OCI-LY7 (cell line): ENCODE measurements around the gene PSMF1. TPM values are rescaled to one million over a fixed set of nuclear protein-coding genes. Genes with fewer than 3 reads are reported as not detected.

Experiments used
- BruUV-seq: library from RNA; stranded (reverse); fragments of 400-500 nt; replicated peaks from 2 replicates; lab custom pipeline; 2021; lab: Mats Ljungman, UMichigan
- CTCF ChIA-PET: fragments of 300-600 bp; sonication (Branson Sonifier 250); formaldehyde crosslinking; loops from one replicate; lab custom pipeline; 2022; ENCODE audit warnings: antibody characterized with exemption; ENCODE audit not compliant: unreplicated experiment; lab: Charles Lee
- POLR2A ChIA-PET: fragments of 300-600 bp; sonication (Branson Sonifier 250); formaldehyde crosslinking; loops from one replicate; lab custom pipeline; 2022; ENCODE audit warnings: antibody characterized with exemption; lab: Charles Lee
- DNase-seq: peaks from one replicate; pipeline ENCODE4 v3.0.0-alpha.2; 2015; ENCODE audit warnings: low spot score
- H2AFZ ChIP-seq: fragments of 200-600 bp; sonication (generic), shearing (Covaris generic); 2 replicates; pipeline ENCODE4 v1.6.1; 2014; ENCODE audit warnings: mild to moderate bottlenecking, antibody characterized with exemption, low read length, moderate library complexity
- H3K27ac ChIP-seq: fragments of 200-600 bp; sonication (generic); 2 replicates; pipeline ENCODE4 v1.5.1; 2014; ENCODE audit warnings: mixed run types, low read depth, mild to moderate bottlenecking, moderate library complexity, low read length, inconsistent platforms; ENCODE audit not compliant: poor library complexity, severe bottlenecking
- H3K36me3 ChIP-seq: fragments of 200-600 bp; sonication (generic); 2 replicates; pipeline ENCODE4 v1.6.1; 2014; ENCODE audit warnings: mild to moderate bottlenecking, antibody characterized with exemption, low read length, moderate library complexity, mixed read lengths; ENCODE audit not compliant: insufficient read depth
- H3K4me1 ChIP-seq: fragments of 200-600 bp; sonication (generic); 2 replicates; pipeline ENCODE4 v1.5.1; 2014; ENCODE audit warnings: mild to moderate bottlenecking, low read length; ENCODE audit not compliant: insufficient read depth, poor library complexity, severe bottlenecking
- H3K4me2 ChIP-seq: fragments of 200-600 bp; sonication (generic); 2 replicates; pipeline ENCODE4 v1.6.1; 2014; ENCODE audit warnings: mild to moderate bottlenecking, low read length
- H3K4me3 ChIP-seq: fragments of 200-600 bp; sonication (generic); 2 replicates; pipeline ENCODE4 v1.5.1; 2014; ENCODE audit warnings: mild to moderate bottlenecking, low read depth, low read length; ENCODE audit not compliant: poor library complexity, severe bottlenecking
- H3K79me2 ChIP-seq: fragments of 200-600 bp; sonication (generic); 2 replicates; pipeline ENCODE4 v1.6.1; 2016; ENCODE audit warnings: low read depth, mild to moderate bottlenecking, low read length, moderate library complexity, mixed read lengths; ENCODE audit not compliant: insufficient read depth
- H3K9me2 ChIP-seq: fragments of 200-600 bp; sonication (generic); 2 replicates; pipeline ENCODE4 v1.6.1; 2016; ENCODE audit warnings: mild to moderate bottlenecking, low read length, mixed read lengths; ENCODE audit not compliant: insufficient read depth
- H3K9me3 ChIP-seq: fragments of 200-600 bp; sonication (generic); 2 replicates; pipeline ENCODE4 v1.6.1; 2014; ENCODE audit warnings: mild to moderate bottlenecking, mixed run types, low read length, mixed read lengths
- H4K20me1 ChIP-seq: fragments of 200-600 bp; sonication (generic); 2 replicates; pipeline ENCODE4 v1.6.1; 2014; ENCODE audit warnings: mild to moderate bottlenecking, antibody characterized with exemption, low read length, moderate library complexity, mixed read lengths; ENCODE audit not compliant: insufficient read depth
- EZH2phosphoT487 ChIP-seq: fragments of 200-600 bp; sonication (generic); IDR thresholded peaks from 2 replicates; pipeline ENCODE4 v1.6.1; 2018; ENCODE audit warnings: low read depth, borderline replicate concordance, mild to moderate bottlenecking, mixed run types, antibody characterized with exemption, low read length, moderate library complexity, mixed read lengths
- intact Hi-C: fragments of 100-400 bp; cut with micrococcal nuclease; formaldehyde crosslinking; loops from one replicate; pipeline ENCODE4 v1.10.0; 2022; ENCODE audit not compliant: unreplicated experiment
- total RNA-seq, 2 experiments: library from RNA; depleted of rRNA in 1 of 2; stranded (reverse); fragments of >200 nt in 1 of 2; shearing (Covaris generic) in 1 of 2; gene quantifications; 2 replicates each; pipeline ENCODE4 v1.2.3, GENCODE V29; 2014 to 2022
- TF ChIP-seq, protein P1 (sequence below): fragments of 200-600 bp; sonication (generic); conservative IDR thresholded peaks from 2 replicates; pipeline ENCODE4 v1.5.1; 2014; ENCODE audit warnings: mild to moderate bottlenecking, antibody characterized with exemption, low read length, moderate library complexity, mixed read lengths

The PSMF1 gene
- total RNA-seq, 2 experiments from 2014 or later, result 34.7 to 132 TPM

DNA sequence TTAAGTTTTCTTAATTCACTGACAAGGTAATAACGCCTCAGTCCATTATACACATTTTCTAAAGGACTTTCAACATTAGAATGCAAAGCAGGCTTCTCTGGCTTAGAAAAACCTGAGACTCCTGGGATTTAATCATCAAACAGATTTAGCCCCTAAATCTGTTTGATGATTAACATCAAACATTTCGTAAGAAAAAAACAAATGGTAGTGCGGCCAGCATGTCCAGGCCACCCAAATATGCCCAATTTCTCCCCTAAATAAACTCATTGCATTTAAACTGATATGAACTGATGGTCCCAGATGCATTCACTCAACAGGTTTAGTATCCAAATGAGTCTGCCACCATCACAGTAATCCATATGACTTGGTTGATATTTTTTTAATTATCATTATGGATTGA, 60.2 kb downstream of the PSMF1 start:
- Histone ChIP-seq H3K4me1 (no peaks in the 10 kb centered on the region), H3K79me2 (no peaks in the 10 kb centered on the region), H3K4me3 (no peak overlapping the region), H2AFZ (no peak overlapping the region), H4K20me1 (no peaks in the 10 kb centered on the region), H3K27ac (no peak overlapping the region), H3K4me2 (no peak overlapping the region), H3K36me3 (no peaks in the 10 kb centered on the region), H3K9me2 (no peaks in the 10 kb centered on the region), H3K9me3 (no peaks in the 10 kb centered on the region)
- BruUV-seq, result no TSS peak
- CTCF ChIA-PET, result no interaction called here
- POLR2A ChIA-PET, result no interaction called here
- DNase-seq, result no peak
- intact Hi-C loops, result no loop called here
- TF ChIP-seq, protein P1, sequence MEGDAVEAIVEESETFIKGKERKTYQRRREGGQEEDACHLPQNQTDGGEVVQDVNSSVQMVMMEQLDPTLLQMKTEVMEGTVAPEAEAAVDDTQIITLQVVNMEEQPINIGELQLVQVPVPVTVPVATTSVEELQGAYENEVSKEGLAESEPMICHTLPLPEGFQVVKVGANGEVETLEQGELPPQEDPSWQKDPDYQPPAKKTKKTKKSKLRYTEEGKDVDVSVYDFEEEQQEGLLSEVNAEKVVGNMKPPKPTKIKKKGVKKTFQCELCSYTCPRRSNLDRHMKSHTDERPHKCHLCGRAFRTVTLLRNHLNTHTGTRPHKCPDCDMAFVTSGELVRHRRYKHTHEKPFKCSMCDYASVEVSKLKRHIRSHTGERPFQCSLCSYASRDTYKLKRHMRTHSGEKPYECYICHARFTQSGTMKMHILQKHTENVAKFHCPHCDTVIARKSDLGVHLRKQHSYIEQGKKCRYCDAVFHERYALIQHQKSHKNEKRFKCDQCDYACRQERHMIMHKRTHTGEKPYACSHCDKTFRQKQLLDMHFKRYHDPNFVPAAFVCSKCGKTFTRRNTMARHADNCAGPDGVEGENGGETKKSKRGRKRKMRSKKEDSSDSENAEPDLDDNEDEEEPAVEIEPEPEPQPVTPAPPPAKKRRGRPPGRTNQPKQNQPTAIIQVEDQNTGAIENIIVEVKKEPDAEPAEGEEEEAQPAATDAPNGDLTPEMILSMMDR, result no peak

DNA sequence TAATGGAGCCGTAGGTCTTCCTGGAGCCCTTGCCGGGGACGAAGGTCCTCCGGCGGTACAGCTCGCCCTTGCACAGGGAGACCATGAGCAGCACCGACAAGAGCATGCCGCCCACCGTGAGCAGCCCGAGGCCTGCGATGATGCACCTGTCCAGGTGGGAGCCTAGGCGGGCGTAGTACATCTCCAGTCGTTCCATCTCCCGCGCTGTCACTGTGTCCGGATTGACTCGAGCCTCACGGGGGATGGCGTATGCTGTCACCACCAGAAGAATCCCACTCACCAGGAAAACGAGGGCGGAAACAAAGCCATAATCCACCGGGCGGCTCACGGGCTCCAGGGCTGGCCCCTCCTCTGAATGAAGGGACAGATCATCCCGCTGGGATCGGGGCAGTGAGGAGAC, 62.5 kb downstream of the PSMF1 start:
- Histone ChIP-seq H3K9me3 (no peaks in the 10 kb centered on the region), H3K9me2 (no peaks in the 10 kb centered on the region), H3K79me2 (no peaks in the 10 kb centered on the region), H3K4me2 (no peak overlapping the region), H3K4me1 (no peaks in the 10 kb centered on the region), H3K36me3 (no peaks in the 10 kb centered on the region), H3K4me3 (no peak overlapping the region), H3K27ac (no peak overlapping the region), H4K20me1 (no peaks in the 10 kb centered on the region), H2AFZ (no peak overlapping the region)
- TF ChIP-seq, protein P1, result no peak
- TF ChIP-seq EZH2phosphoT487, result no peak
- POLR2A ChIA-PET, result no interaction called here
- CTCF ChIA-PET, result no interaction called here
- intact Hi-C loops, result no loop called here
- DNase-seq, result no peak
- BruUV-seq, result no TSS peak

DNA sequence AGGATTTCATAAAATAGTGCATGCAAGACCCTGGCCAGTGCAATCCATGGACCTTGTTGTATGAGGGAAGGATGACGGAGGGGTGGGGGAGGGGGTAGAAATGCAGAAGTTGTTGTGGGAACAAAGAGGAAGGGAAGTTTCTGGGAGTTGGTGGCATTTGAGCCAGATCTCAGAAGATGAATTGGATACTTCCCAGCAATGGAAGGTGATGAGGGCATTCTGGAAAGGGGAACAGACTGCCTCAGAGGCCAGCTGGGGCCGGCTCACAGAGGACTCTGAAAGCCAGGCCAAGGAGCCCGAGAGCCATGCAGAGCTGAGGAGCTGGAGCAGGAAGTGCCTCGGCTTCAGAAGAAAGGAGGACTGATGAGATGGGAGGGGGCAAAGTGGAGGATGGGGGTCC, 63.7 kb downstream of the PSMF1 start:
- no peaks in the 10 kb centered on the region for H3K4me1 ChIP-seq
- TF ChIP-seq, protein P1, result no peak
- TF ChIP-seq EZH2phosphoT487, result no peak
- no peak overlapping the region for H3K4me3 ChIP-seq
- no peaks in the 10 kb centered on the region for H3K9me3 ChIP-seq
- no peak overlapping the region for H2AFZ ChIP-seq
- no peak for DNase-seq
- no peaks in the 10 kb centered on the region for H3K79me2 ChIP-seq
- ChIA-PET CTCF (no interaction called here), POLR2A (no interaction called here)
- H3K36me3 ChIP-seq, result no peaks in the 10 kb centered on the region
- H4K20me1 ChIP-seq, result no peaks in the 10 kb centered on the region
- no peaks in the 10 kb centered on the region for H3K9me2 ChIP-seq
- BruUV-seq, result no TSS peak
- no peak overlapping the region for H3K27ac ChIP-seq
- intact Hi-C loops, result no loop called here
- no peak overlapping the region for H3K4me2 ChIP-seq
